Astrocyte of the cerebellum (primary cell): Measurements from ENCODE around the gene FSTL1.

Experiments
- DNase-seq: peaks from one replicate; pipeline ENCODE4 v3.0.0-alpha.2; 2011; ENCODE audit warnings: low read depth
- H3K4me3 ChIP-seq: 2 replicates; pipeline ENCODE4 v1.5.1; 2011; ENCODE audit warnings: mild to moderate bottlenecking, low read depth, low read length, moderate library complexity
- CTCF ChIP-seq: IDR thresholded peaks from 2 replicates; pipeline ENCODE4 v1.5.1; 2012; ENCODE audit warnings: low read length, low read depth, moderate library complexity, mild to moderate bottlenecking; ENCODE audit errors: missing control alignments
- in situ Hi-C: cut with HindIII; loops from 2 replicates; pipeline ENCODE4 v1.10.0; 2017; ENCODE audit warnings: low sequenced_read_pairs

The FSTL1 gene

DNA sequence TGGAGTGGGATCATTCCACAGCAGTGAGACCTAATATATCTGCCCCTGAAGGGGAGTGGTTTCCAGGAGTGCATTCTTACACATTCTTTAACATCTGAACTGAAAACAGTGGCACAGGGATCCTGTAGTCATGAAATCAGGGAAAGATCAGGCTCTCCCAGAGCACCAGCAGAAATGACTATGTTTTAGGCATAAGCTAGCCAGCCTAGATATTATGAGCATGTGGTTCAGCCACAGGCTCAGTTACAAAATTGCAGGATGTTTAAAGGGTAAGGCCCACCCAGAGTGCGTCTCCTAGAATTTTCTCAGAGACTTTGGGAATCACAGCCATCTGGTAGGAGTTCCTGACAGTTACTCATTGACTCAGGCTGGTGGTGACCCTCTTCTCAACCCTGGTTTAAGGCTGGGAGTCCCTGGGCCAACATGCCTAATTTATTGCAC, 20.9 kb downstream of the FSTL1 start:
- H3K4me3 ChIP-seq, result no peak overlapping the region
- in situ Hi-C loops, result no loop called here
- TF ChIP-seq CTCF, result no peak
- no peak for DNase-seq

- H3K4me3 ChIP-seq, result no peak overlapping the region
- DNase-seq, result no peak
- in situ Hi-C loops, result no loop called here
- TF ChIP-seq CTCF, result no peak
These were observed 21.9 kb downstream of the FSTL1 start for GRCh38 chr3:120428924-120429323.

DNA sequence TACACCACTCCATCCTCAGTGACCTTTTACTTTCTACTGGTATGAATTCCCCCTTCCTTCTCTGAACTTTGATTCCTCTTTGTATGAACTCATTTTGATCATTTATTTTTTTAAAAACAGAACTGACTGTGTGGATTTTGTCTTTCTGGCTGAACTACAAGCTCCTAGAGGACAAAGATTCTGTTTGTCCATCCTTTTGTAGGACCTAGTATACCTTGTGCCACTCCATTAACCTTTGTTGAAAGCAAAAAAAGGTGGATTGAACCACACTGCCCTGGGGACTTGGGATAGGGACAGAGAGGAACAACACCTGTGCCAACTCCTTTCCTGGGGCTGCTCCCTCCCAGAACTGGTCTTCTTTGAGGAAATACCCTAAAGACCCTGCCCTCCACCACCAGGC, 23.6 kb downstream of the FSTL1 start:
- no peak for TF ChIP-seq CTCF
- DNase-seq, result no peak
- no peak overlapping the region for H3K4me3 ChIP-seq
- in situ Hi-C loops, result no loop called here

GRCh38 chr3:120425572-120426250, 25.1 kb downstream of the FSTL1 start:
- in situ Hi-C loops, result no loop called here
- H3K4me3 ChIP-seq, result no peak overlapping the region
- DNase-seq, result peak; percentile 94
- no peak for TF ChIP-seq CTCF

- no peak overlapping the region for H3K4me3 ChIP-seq
- TF ChIP-seq CTCF, result no peak
- DNase-seq, result no peak
- in situ Hi-C loops, result loop anchor here (5.0 kb wide), 2 partner anchors 77 to 127 kb away; no protein-coding TSS in a partner anchor
These were observed 25.7 kb downstream of the FSTL1 start for GRCh38 chr3:120424976-120425570.

DNA sequence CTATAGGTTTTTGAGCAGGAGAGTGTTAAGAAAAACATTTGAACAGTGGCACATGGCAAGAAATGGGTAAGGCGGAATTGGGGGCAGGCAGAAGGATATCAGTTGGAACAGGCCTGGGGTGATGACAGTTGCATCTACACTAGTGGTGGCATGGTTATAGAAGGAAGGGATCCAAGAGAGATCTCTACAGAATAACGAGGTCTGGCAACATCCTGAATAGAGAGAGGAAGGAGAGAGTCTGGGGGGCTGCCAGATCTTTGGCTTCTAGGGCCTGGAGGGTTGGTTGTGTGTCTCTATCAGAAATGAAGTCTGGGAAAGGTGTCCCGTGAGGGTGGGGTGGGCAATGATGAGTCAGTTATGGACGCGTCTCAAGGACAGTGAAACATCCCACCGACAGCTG, 26.3 kb downstream of the FSTL1 start:
- no peak for DNase-seq
- no peak for TF ChIP-seq CTCF
- in situ Hi-C loops, result loop anchor here (5.0 kb wide), 2 partner anchors 78 to 128 kb away; no protein-coding TSS in a partner anchor
- H3K4me3 ChIP-seq, result no peak overlapping the region
